ENCODE measurements around the gene CCL16. TPM values are rescaled to one million over a fixed set of nuclear protein-coding genes. Genes with fewer than 3 reads are reported as not detected.

Gene CCL16
- total and polyA plus RNA-seq, 2 of the 8 experiments (the other 6 are each of a cell fraction or from before 2014, with no cell fraction given): not detected

DNA sequence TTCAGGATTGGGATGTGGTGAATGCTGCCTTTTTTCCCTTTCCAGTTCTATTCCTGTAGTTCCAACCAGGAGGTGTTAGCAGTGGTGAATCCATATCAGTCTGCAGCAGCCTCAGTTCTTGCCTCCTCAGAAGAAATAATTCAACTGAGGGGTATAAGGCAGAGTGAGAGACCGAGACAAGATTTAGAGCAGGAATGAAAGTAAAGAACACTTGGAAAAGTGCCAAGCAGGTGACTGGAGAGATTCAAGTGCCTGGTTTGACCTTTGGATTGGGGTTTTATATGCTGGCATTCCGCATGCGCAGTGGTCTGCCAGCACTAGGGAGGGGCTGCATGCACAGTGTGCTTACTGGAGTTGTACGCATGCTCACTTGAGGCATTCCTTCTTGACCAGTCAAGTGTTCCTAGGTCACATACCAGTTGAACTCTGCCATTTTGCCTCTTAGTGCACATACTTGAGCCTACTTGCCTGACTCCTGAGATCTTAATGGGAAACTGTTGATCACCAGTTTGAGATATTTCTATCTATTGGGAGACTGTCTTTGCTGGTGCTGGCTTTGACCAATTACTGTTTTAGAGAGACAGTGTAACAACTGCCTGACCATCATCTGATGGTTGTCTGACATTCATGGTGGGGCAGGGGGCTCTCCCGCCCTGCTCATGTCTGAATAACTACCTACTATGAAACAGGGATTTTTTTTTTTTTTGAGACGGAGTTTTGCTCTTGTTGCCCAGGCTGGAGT is 20.7 kb upstream of the CCL16 start:
- H3K56ac ChIP-seq (replicated peaks; ENCODE audit: insufficient read length, low read depth, low read length): no peak overlapping the region
- 93% methylated on average over 6 of the region's 6 CpGs; no CpG with 5 or more reads in 1 of the 2 experiments for WGBS, 2 experiments (ENCODE audit: extremely low coverage in 1 of 2, insufficient coverage in 1 of 2, insufficient read length in 1 of 2, insufficient replicate concordance in 2 of 2, low coverage in 1 of 2, low lambda C conversion rate in 2 of 2, missing lambda C conversion rate in 1 of 2)
- H4K91ac ChIP-seq (replicated peaks; ENCODE audit: insufficient read length, low read length): no peak overlapping the region
- no peaks in the 10 kb centered on the region for H3K36me3 ChIP-seq (ENCODE audit: control insufficient read depth in 2 of 4, insufficient read depth in 4 of 4, low read length in 3 of 4)
- H2BK5ac ChIP-seq (ENCODE audit: low read depth, low read length): no peak overlapping the region
- no peak overlapping the region for H3K18ac ChIP-seq (ENCODE audit: extremely low read depth, low read length)
- H2BK15ac ChIP-seq (ENCODE audit: low read length): no peak overlapping the region
- H3K9me3 ChIP-seq (ENCODE audit: insufficient read depth in 2 of 2, low read depth in 1 of 2, low read length in 1 of 2): no peaks in the 10 kb centered on the region
- H3K4me2 ChIP-seq (ENCODE audit: insufficient read depth in 1 of 2, low read depth in 2 of 2, low read length in 2 of 2): no peak overlapping the region
- H2BK120ac ChIP-seq (replicated peaks; ENCODE audit: low read depth, low read length): no peak overlapping the region
- no peaks in the 10 kb centered on the region for H3K27me3 ChIP-seq (replicated peaks in 1 of 4; ENCODE audit: control insufficient read depth in 3 of 4, extremely low read depth in 1 of 4, insufficient read depth in 3 of 4, low read length in 3 of 4)
- H3K4ac ChIP-seq (replicated peaks; ENCODE audit: insufficient read length, low read depth, low read length): no peak overlapping the region
- POLR2A ChIA-PET (ENCODE audit: partially characterized antibody): no interaction called here
- 0 out of 7 replicates have a peak, but pooled peaks cover 0 to 2% (median 0%) of the 10 kb centered on the region in 4 experiments for H3K4me1 ChIP-seq (replicated peaks in 1 of 4; ENCODE audit: control insufficient read depth in 3 of 4, insufficient read depth in 4 of 4, low read length in 3 of 4)
- H3K79me2 ChIP-seq (ENCODE audit: control insufficient read depth in 1 of 2, insufficient read depth in 2 of 2, low read length in 2 of 2): no peaks in the 10 kb centered on the region
- no peaks in the 10 kb centered on the region for H3K79me1 ChIP-seq (ENCODE audit: low read depth, low read length)
- H3K23ac ChIP-seq (ENCODE audit: insufficient read length): no peak overlapping the region
- no peak overlapping the region for H3K14ac ChIP-seq (ENCODE audit: insufficient read length)
- no peaks in the 10 kb centered on the region for H3K23me2 ChIP-seq (ENCODE audit: low read depth, low read length)
- H3K9ac ChIP-seq (replicated peaks in 1 of 4; ENCODE audit: extremely low read depth in 1 of 4, low read depth in 3 of 4, low read length in 3 of 4): no peak overlapping the region
- no peak overlapping the region for H4K8ac ChIP-seq (ENCODE audit: extremely low read depth, insufficient read depth, low read length)
- no peak overlapping the region for H3K4me3 ChIP-seq (ENCODE audit: extremely low read depth in 1 of 4, insufficient read depth in 2 of 4, low read depth in 3 of 4, low read length in 4 of 4)
- no peak overlapping the region for H2AFZ ChIP-seq (ENCODE audit: low read length)
- H3K27ac ChIP-seq (ENCODE audit: low read depth, low read length): no peak overlapping the region
- H4K20me1 ChIP-seq (replicated peaks in 1 of 2; ENCODE audit: control insufficient read depth in 1 of 2, insufficient read depth in 2 of 2, low read length in 2 of 2): no peaks in the 10 kb centered on the region
- H2BK20ac ChIP-seq (ENCODE audit: low read length): no peak overlapping the region
- DNase-seq (ENCODE audit: low read depth in 1 of 2, low spot score in 2 of 2) (no peak), FAIRE-seq (no peak)
- H4K5ac ChIP-seq (ENCODE audit: insufficient read length, low read depth, low read length): no peak overlapping the region
- no peak overlapping the region for H2BK12ac ChIP-seq (ENCODE audit: low read depth, low read length)
- no peak overlapping the region for H2AK5ac ChIP-seq (ENCODE audit: low read depth, low read length)
- CTCF ChIA-PET (ENCODE audit: partially characterized antibody): interaction anchor here (1.2 to 1.8 kb wide), 2 partner anchors 13 to 70 kb away, joined by 3 to 5 read pairs; no protein-coding TSS in a partner anchor
- TF ChIP-seq EP300 (IDR thresholded peaks at IDR 0.05; ENCODE audit: borderline replicate concordance in 1 of 2, low read depth in 2 of 2, low read length in 2 of 2) (no peak), EGR1 (IDR thresholded peaks at IDR 0.05; ENCODE audit: borderline replicate concordance, low read depth, low read length) (no peak), CTBP2 (IDR thresholded peaks at IDR 0.05; ENCODE audit: borderline replicate concordance, insufficient read depth, insufficient read length, low read length) (no peak), NRF1 (IDR thresholded peaks at IDR 0.05; ENCODE audit: low read depth, low read length) (no peak), BRCA1 (IDR thresholded peaks at IDR 0.05; ENCODE audit: low read depth, low read length) (no peak)

All from H1 (cell line).